Measurements from ENCODE around the gene CTU2. TPM values are rescaled to one million over a fixed set of nuclear protein-coding genes. Genes with fewer than 3 reads are reported as not detected.

CTU2 gene
- total RNA-seq, 2 experiments from 2014 or later = 38.0 to 41.6 TPM

DNA sequence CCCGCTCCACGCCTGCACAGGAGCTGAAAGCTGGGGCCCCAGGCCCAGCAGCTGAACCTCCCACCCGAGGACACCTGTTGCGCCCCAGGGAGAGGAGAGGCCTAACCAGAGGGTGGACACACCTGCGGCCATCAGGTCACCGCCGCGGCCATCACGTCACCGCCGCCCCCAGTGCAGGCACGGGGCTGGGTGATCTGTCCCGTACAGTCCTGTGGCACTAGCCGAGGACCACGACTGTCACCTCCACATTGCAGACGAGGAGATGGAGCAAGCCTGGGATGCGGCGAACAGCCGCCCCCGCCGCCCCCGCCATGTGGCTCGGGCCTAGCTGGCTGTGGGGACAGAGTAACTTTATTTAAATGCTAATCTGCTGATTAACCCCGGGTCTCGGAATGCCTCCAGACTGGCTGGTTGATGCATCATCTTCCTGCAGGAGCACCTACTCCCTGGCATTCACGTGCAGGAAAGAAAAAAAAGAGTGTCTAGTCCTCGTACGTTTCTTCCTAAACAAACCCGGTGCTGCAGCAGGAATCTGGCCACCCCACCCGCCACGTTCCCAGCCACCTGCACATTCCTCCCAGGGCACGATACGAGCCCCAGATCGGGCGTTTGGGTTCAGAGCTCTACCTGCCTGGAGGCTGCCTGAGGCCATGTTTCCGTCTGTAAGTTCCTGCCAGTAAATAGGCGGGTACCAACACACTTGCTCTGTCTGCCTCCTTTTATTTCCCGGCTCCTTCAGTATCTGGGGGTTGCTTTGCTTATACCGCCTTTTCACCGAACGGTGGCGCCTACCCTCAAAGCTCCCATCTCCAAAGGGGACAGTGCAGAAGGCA, 48.8 kb downstream of the CTU2 start:
- POLR2A ChIA-PET = interaction anchor here (0.8 kb wide), 1 partner anchor 41 kb away, joined by 3 read pairs; no protein-coding TSS in a partner anchor
- peaks cover 24% of the 10 kb centered on the region for H3K4me1 Mint-ChIP-seq (ENCODE audit: low read depth)
- DNase-seq = no peak

DNA sequence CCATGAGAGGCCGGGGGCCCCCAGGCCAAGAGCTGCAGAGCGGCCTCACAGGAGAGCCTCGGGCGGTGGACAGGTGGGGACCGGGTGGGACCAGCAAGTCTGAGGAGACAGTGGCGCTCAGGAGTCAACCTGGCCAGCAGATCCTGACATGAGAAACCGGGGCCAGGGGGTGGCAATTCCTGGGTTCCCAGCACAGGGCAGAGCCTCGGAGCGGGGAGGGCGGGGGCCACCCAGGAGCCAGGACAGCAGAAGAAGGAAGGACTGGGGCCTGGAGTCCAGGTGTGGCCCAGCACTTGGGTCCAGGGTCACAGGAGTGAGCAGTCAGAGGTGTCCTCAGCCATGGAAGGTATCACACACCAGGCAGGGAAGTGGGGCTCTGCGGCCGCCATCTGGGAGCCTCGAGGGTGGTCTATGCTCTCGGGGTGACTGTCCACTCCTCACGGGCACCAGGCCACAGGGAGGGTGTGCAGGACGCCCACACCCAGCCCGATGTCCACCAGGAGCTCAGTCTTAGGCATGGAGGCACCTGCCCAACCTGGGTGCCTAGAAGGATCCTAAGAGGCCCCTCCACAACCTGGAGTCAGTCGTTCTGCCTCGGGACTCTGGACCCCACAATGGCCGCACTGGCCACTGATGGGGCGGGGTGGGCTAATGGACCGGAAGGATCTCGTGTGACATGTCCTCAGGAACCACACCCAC, 49.6 kb downstream of the CTU2 start:
- intact Hi-C loops (cut with micrococcal nuclease) = no loop called here
- CTCF ChIA-PET = interaction anchor here (1.4 kb wide), 1 partner anchor 19 kb away, joined by 6 read pairs; no protein-coding TSS in a partner anchor
- Mint-ChIP-seq H3K27me3 (no peaks in the 10 kb centered on the region), H3K4me3 (no peak overlapping the region), H3K36me3 (peaks cover 4% of the 10 kb centered on the region), H3K27ac (no peak overlapping the region), H3K9me3 (no peaks in the 10 kb centered on the region), H3K4me1 (ENCODE audit: low read depth) (peaks cover 29% of the 10 kb centered on the region)
- POLR2A ChIA-PET = interaction anchor here (0.8 kb wide), 1 partner anchor 41 kb away, joined by 3 read pairs; no protein-coding TSS in a partner anchor
- DNase-seq = no peak

More for the DNA sequence above, 48.8 kb downstream of the CTU2 start:
- Mint-ChIP-seq H3K27me3 (no peaks in the 10 kb centered on the region), H3K27ac (no peak overlapping the region), H3K9me3 (no peaks in the 10 kb centered on the region), H3K36me3 (peaks cover 4% of the 10 kb centered on the region), H3K4me3 (no peak overlapping the region)
- intact Hi-C loops (cut with micrococcal nuclease) = no loop called here
- CTCF ChIA-PET = interaction anchor here (1.4 to 1.6 kb wide), 2 partner anchors 10 to 18 kb away, joined by 5 to 6 read pairs; no protein-coding TSS in a partner anchor

DNA sequence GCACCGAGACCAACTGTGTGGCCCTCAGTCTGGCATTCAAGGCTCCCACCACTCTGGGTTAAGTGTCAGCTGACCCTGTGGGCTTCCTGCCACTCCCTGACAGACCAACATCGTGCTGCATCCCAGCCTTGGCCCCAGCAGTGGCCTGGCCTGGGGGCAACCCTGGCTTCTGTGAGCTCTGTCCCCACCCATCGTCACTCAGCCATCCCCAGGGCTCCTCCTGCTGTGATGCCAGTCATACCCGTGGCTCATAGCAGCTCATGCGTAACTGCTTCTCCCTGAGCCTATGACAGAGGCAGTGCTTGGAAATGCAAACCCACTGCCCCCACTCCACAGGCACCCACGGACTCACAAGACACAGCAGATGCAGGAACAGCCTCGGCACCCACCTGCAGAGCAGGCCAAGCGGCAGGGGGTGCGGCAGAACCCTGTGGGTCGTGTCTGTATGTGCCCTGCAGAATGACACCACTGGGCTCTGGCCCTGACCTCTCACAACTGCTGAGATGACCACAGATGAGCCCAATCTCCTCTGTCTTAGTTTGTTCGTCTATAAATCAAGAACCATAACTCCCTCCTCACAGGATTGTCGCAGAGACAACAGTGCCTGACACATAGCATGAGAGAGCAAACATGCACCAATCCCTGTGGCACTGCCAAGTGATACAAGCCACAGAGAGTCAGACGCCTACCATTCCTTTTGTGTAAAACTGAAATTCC, 52.1 kb downstream of the CTU2 start:
- Mint-ChIP-seq H3K4me3 (no peak overlapping the region), H3K27ac (peak overlapping the region; percentile 61), H3K9me3 (no peaks in the 10 kb centered on the region), H3K27me3 (no peaks in the 10 kb centered on the region), H3K36me3 (no peaks in the 10 kb centered on the region), H3K4me1 (ENCODE audit: low read depth) (peaks cover 32% of the 10 kb centered on the region)
- intact Hi-C loops (cut with micrococcal nuclease) = no loop called here
- DNase-seq = no peak
- POLR2A ChIA-PET = no interaction called here
- CTCF ChIA-PET = interaction anchor here (1.2 to 4.0 kb wide), 3 partner anchors 15 to 24 kb away, joined by 8 to 35 read pairs (median 9); no protein-coding TSS in a partner anchor

DNA sequence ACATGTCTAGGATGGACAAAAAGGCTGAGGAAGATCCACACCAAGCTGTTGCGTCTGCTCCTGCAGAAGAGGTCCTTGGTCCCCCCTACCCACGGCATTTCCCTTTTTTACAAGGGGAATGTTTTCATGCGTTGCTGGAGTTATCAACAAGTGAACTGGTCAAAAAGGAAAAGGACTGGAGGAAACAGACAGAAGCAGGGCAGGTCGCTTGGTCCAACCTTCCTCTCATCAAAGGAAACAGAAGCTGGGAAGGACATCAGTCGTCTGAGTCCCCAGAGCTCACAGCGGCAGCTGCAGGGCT, 52.6 kb downstream of the CTU2 start:
- Mint-ChIP-seq H3K27me3 (no peaks in the 10 kb centered on the region), H3K36me3 (no peaks in the 10 kb centered on the region), H3K4me1 (ENCODE audit: low read depth) (peaks cover 31% of the 10 kb centered on the region), H3K9me3 (no peaks in the 10 kb centered on the region), H3K27ac (peak overlapping the region; percentile 61), H3K4me3 (no peak overlapping the region)
- intact Hi-C loops (cut with micrococcal nuclease) = no loop called here
- no peak for DNase-seq
- POLR2A ChIA-PET = interaction anchor here (1.5 kb wide), 1 partner anchor 23 kb away, joined by 5 read pairs; no protein-coding TSS in a partner anchor
- CTCF ChIA-PET = interaction anchor here (1.1 to 4.0 kb wide), 5 partner anchors 16 to 71 kb away, joined by 3 to 35 read pairs (median 8); no protein-coding TSS in a partner anchor

DNA sequence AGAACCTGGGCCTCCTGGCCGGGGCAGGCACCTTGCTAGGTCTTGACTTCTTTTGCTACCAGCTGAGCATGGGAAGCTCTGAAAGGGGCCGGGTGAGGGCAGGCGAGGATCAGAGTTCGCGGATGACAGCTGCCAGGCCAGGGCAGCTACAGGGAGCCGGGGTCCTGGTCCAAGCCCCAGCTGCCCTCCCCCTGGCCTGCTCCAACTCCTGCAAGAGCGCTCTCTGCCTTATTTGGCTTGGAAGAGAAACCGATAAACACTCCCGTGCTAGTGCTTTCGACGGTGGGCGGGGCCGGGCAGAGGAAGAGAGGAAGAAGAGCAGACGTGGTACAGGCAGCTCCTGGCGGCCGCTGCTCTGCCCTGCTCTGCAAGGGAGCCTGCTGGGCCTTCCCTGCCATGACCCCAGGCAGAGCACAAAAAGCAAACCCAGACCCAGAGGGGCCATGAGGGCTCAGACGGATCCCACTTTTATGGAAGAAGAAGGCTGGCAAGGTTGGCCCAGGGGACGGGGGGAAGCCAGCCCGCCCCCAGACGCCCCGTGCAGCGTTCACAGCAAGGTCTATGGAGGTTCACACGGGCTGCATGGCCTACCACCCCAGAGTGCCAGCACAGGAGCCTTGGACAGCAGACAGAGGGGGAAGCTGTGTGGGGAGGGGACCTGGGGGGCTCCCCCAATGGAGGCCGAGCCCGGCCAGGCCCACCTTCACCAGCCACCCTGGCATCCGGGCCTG, 53.1 kb downstream of the CTU2 start:
- H3K4me3 Mint-ChIP-seq = peak overlapping the region; percentile 18
- H3K27ac Mint-ChIP-seq = peak overlapping the region; percentile 61
- POLR2A ChIA-PET = interaction anchor here (0.9 to 1.5 kb wide), 2 partner anchors 11 to 22 kb away, joined by 3 to 5 read pairs; no protein-coding TSS in a partner anchor
- DNase-seq = peak; percentile 72
- CTCF ChIA-PET = interaction anchor here (1.1 to 4.0 kb wide), 5 partner anchors 16 to 72 kb away, joined by 3 to 35 read pairs (median 8); no protein-coding TSS in a partner anchor
- no peaks in the 10 kb centered on the region for H3K9me3 Mint-ChIP-seq
- H3K4me1 Mint-ChIP-seq (ENCODE audit: low read depth) = peaks cover 31% of the 10 kb centered on the region
- intact Hi-C loops (cut with micrococcal nuclease) = no loop called here
- H3K36me3 Mint-ChIP-seq = no peaks in the 10 kb centered on the region
- no peaks in the 10 kb centered on the region for H3K27me3 Mint-ChIP-seq

DNA sequence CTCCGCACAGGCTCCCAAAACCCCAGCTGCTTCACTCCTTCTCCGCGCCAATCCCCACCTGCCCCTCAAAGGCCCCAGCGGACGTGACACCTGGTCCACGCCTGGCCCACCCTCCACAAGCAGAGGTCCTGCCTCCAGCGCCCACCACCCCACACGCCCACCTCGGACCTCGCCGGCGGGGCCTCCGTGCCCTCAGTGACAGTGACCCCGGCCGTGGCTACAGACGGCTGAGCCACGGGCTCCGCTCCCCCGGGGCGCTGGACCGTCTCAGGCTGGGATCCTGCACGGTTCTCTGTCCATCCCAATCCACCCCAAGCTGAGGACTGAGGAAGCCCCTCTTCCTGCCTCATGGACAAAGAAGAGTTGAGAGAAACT, 53.7 kb downstream of the CTU2 start:
- DNase-seq = no peak
- H3K4me1 Mint-ChIP-seq (ENCODE audit: low read depth) = peaks cover 31% of the 10 kb centered on the region
- CTCF ChIA-PET = interaction anchor here (0.7 to 4.0 kb wide), 6 partner anchors 17 to 80 kb away, joined by 3 to 35 read pairs (median 6); no protein-coding TSS in a partner anchor
- POLR2A ChIA-PET = interaction anchor here (0.9 to 1.5 kb wide), 2 partner anchors 10 to 21 kb away, joined by 3 to 5 read pairs; no protein-coding TSS in a partner anchor
- peak overlapping the region; percentile 8 for H3K27ac Mint-ChIP-seq
- H3K9me3 Mint-ChIP-seq = no peaks in the 10 kb centered on the region
- H3K4me3 Mint-ChIP-seq = no peak overlapping the region
- no peaks in the 10 kb centered on the region for H3K36me3 Mint-ChIP-seq
- no peaks in the 10 kb centered on the region for H3K27me3 Mint-ChIP-seq
- intact Hi-C loops (cut with micrococcal nuclease) = no loop called here

DNA sequence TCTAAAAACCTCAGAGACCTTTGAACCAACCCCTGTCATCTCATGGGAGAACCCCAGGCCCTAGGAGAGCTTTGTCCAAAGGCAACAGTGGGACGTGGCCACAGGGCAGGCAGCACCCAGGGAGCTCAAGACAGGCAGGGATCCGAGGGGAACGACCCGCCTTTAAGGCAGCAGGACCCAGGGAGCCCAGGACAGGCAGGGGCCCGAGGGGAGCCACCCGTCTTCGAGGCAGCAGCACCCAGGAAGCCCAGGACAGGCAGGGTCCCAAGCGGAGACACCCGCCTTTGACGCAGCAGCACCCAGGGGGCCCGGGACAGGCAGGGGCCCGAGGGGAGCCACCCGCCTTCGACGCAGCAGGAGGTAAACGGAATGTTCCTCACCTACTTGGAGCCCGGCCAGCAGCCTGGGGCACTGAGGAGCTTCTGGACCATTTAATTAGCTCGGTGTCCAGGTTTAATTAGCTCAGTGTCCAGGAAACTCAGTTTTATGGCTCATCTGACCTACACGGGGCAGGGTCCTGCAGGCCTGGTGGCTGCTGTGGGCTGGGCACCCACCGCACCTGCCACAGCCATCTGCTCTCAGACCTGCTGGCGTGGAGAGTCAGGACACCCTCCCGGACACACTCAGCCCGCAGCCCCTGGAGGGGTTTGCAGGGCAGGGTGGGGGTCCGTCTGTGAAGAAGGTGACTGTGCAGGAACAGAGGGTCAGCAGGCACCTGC, 54.3 kb downstream of the CTU2 start:
- Mint-ChIP-seq H3K4me1 (ENCODE audit: low read depth) (peaks cover 33% of the 10 kb centered on the region), H3K27ac (peak overlapping the region; percentile 8), H3K27me3 (no peaks in the 10 kb centered on the region), H3K36me3 (no peaks in the 10 kb centered on the region), H3K4me3 (no peak overlapping the region), H3K9me3 (no peaks in the 10 kb centered on the region)
- CTCF ChIA-PET = interaction anchor here (0.7 to 4.0 kb wide), 3 partner anchors 17 to 80 kb away, joined by 4 to 35 read pairs (median 7); no protein-coding TSS in a partner anchor
- POLR2A ChIA-PET = interaction anchor here (1.5 kb wide), 1 partner anchor 21 kb away, joined by 5 read pairs; no protein-coding TSS in a partner anchor
- intact Hi-C loops (cut with micrococcal nuclease) = no loop called here
- DNase-seq = no peak

DNA sequence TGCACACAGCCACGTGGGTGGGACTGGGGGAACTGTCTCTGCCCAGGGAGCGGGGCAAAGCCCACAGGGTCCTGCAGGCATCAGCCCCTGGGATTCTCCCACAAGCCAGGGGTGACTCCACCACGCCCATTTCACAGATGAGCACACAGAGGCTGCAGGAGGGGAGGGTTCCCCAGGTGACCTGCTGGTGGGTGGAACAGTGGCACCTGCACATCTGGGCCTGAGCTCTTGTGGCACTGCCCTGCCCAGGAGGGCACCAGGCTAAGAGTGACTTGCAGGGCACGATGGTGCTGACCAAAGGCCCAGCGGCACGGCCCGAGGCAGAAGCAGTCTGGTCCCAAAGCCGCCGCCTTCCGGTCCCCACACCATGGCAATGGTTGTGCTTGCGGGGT, 54.8 kb downstream of the CTU2 start:
- H3K36me3 Mint-ChIP-seq = no peaks in the 10 kb centered on the region
- ChIA-PET CTCF (interaction anchor here (2.2 to 4.0 kb wide), 2 partner anchors 18 to 24 kb away, joined by 7 to 35 read pairs; no protein-coding TSS in a partner anchor), POLR2A (no interaction called here)
- peaks cover 37% of the 10 kb centered on the region for H3K4me1 Mint-ChIP-seq (ENCODE audit: low read depth)
- H3K27ac Mint-ChIP-seq = no peak overlapping the region
- H3K9me3 Mint-ChIP-seq = no peaks in the 10 kb centered on the region
- no peaks in the 10 kb centered on the region for H3K27me3 Mint-ChIP-seq
- intact Hi-C loops (cut with micrococcal nuclease) = no loop called here
- no peak overlapping the region for H3K4me3 Mint-ChIP-seq
- DNase-seq = no peak

DNA sequence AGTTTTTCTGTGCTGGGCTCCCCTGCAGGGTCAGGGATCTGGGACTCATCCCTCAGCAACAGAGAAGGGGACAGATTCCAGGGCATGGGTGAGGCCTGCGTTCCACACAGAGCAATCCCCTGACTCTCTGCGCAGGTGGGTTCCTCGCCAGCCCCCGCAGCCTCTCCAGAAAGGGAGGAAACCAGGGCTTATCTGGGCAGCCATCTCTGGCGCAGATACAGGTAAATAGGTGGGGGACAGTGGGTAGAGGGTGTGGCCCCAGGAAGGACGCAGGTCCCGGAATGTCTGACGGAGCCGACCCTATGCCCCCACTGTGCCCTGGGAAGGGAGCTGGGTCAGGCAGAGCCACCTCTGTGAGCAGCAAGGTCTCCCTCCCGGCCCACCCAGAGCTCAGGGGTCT, 55.5 kb downstream of the CTU2 start:
- intact Hi-C loops (cut with micrococcal nuclease) = no loop called here
- POLR2A ChIA-PET = interaction anchor here (1.1 to 1.4 kb wide), 2 partner anchors 20 to 41 kb away, joined by 3 to 4 read pairs; partner anchors contain the start of gene CDT1
- peaks cover 41% of the 10 kb centered on the region for H3K4me1 Mint-ChIP-seq (ENCODE audit: low read depth)

DNA sequence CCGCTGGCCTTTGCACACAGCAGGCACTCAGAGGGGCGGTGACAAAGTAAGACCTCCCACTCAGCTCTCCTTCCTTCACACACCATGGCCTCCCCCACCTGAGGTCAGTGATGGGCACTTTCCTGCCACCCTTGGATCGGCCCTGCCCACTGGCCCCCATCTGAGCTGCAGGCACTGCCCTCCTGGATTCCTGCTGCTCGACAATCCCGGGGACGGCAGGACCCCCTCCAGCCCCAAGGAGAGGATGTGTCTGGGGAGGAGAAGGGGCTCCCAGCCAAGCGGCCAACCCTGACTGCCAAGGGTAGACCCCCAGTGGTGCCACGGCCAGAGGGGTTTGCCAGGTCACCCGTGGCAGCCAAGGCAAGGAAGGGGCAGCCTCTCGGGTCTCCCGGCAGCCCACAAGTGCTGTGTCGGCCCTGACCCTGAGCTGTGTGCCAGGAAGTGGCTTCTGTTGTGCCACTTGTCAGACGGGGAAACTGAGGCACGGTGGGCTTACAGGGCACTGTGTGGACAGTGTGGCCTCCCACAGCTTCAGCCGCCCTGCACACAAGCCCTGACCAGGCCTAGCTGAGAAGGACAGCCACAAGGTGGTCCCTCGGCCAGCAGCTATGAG, 56.1 kb downstream of the CTU2 start:
- no peak for DNase-seq
- intact Hi-C loops (cut with micrococcal nuclease) = no loop called here
- peaks cover 45% of the 10 kb centered on the region for H3K4me1 Mint-ChIP-seq (ENCODE audit: low read depth)

More for the DNA sequence above, 55.5 kb downstream of the CTU2 start:
- CTCF ChIA-PET = interaction anchor here (1.2 to 2.2 kb wide), 2 partner anchors 19 to 24 kb away, joined by 4 to 7 read pairs; no protein-coding TSS in a partner anchor
- DNase-seq = no peak
- Mint-ChIP-seq H3K4me3 (no peak overlapping the region), H3K27ac (no peak overlapping the region), H3K9me3 (no peaks in the 10 kb centered on the region), H3K36me3 (no peaks in the 10 kb centered on the region), H3K27me3 (no peaks in the 10 kb centered on the region)

More for the DNA sequence above, 56.1 kb downstream of the CTU2 start:
- POLR2A ChIA-PET = interaction anchor here (0.7 to 1.4 kb wide), 3 partner anchors 18 to 41 kb away, joined by 3 to 4 read pairs (median 3); partner anchors contain the start of gene CDT1
- Mint-ChIP-seq H3K36me3 (no peaks in the 10 kb centered on the region), H3K27ac (no peak overlapping the region), H3K27me3 (no peaks in the 10 kb centered on the region), H3K9me3 (no peaks in the 10 kb centered on the region), H3K4me3 (no peak overlapping the region)
- CTCF ChIA-PET = interaction anchor here (1.2 to 1.9 kb wide), 2 partner anchors 22 to 25 kb away, joined by 4 to 7 read pairs; partner anchors contain the start of gene PIEZO1
